M059J (cell line): ENCODE results near the gene TXNRD3. TPM values are rescaled to one million over a fixed set of nuclear protein-coding genes. Genes with fewer than 3 reads are reported as not detected.

Experiments
- DNase-seq: peaks from one replicate; pipeline ENCODE4 v3.0.0-alpha.2; 2012; ENCODE audit warnings: low read depth
- total RNA-seq: library from RNA; depleted of rRNA; stranded (reverse); fragments of >200 nt; shearing (Covaris generic); gene quantifications from 2 replicates; pipeline ENCODE4 v1.2.3, GENCODE V29; 2014; rRNA removed

Gene TXNRD3
- total RNA-seq, result 4.0 and 7.8 TPM in 2 replicates

DNA sequence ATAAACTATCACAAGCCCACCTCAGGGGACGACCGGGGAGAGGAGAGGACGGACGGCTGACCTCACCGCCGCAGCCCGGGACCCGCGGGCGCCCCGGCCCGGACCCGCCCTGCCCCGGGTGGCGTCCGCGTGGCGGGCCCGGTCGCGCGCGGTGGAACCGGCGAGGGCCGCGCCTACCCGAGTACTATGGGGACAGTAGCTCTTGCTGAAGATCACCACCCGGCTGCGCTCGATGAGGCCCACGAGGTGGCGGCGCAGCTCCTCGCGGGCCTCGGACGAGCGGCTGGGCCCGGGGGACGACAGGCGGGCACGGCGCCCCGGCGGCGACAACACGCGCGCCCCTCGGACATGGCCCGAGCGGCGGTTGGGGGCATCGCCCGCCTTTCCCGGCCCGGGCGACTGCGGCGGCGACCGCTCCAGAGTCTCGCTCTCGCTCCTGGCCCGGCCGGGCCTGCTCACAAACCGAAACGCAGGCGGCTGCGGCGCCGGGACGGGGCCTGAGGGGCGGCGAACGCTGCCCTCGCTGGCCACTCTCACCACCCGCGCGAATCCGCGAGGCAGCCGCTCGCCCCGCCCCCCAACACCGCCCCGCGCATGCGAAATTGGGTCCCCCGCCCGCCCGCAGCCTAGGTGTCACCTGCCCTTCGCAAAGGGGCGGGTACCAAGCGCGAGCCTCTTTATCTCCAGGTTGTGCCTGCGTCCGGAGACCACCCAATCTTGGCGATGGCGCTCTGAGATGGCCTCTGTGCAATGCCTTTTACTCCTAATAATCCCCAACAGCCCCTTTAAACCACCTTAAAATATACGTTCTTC, at the start of gene TXNRD3:
TSS of gene TXNRD3 (minus strand) at position 554 of the 813 bp plus-strand sequence.
- DNase-seq, result peak; percentile 76

DNA sequence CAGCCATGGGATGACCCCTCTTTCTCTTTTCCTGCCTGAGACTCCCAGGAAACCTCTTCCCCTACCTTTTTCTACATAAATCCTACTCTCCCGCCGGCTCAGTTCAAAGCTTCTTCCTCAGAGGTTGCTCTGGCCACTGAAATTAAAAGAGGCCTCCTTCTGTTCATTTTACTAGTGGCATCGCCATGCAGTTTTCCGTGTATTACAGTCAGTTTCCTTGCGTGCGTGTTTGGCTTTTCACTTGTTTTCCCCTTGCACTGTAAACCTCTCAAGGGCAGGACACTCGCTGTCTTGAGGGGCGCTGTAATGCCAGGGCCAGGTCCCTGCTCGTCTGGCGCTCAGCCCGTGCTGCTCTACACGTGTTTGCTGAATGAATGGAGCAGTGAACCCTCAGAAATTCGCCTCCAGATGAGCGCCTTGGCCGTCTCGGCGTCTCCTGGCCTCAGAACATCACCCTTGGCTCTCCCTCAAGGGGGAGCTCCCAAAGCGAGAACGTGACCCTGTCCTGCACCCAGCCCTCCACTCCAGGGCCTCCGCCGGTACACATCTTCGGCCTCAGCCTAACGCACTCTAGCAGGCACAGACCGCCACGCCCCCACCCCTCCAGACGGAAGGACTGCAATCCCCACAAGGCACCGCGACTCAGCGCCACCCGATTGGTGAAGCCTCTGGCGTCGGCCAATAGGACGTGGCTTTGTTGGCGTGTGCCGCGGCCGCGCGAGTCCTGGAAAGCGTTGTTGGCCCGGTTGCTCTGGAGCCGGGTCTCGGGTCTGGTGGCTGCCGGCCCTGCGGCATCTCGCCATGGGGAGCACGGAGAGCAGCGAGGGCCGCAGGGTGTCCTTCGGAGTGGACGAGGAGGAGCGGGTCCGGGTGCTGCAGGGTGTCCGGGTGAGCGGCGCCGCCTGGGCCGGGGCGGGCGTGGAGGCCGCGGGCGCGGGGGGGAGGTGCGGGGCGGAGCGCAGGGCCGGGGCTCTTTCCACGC, 48.9 kb upstream of the TXNRD3 start, which contains the start of gene CHCHD6:
TSS of gene CHCHD6 (plus strand) at position 729 of the 982 bp plus-strand sequence. CDS start at position 802, 73 bp downstream.
- DNase-seq, result peak; percentile 94

DNA sequence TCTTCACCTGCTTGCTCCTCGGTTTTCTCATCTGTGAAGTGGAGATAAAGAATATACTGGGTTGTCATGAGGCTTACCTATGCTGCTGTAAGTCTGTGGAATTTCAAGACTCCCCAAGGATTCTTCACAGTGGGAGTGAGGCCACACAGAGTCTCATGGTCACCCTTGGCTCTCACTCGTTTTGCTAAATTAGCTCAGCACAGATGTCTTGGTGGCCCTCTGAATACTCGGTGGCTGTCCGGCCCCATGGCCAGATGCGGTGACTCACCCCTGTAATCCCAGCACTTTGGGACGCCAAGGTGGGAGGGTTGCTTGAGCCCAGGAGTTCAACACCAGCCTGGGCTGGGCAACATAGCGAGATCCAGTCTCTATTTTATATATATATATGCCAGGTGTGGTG, 44.1 kb upstream of the TXNRD3 start:
- no peak for DNase-seq

DNA sequence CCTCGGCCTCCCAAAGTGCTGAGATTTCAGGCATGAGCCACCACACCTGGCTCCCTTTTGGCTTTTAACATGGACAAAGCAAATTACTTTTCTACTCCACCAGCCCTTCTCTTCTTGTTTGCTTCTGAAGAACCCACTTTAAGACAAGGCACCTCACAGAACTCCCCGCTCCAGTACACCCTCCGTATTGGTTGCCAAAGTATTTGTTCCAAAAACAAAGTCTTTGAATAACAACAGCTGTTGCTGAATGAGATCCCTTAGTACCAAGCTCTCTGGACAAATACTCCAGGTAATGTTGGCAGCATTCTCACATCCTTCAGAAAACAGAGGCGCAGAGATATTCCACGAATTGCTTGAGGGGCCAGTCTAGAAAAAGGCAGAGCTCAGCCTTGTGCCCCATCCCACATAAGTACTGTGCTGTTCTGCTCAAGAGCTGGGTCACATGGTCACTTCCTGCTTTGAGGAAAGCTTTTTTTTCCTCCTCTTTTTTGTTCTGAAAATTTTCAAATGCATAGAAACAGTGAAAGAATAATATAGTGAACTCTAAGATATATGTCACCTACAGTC, 41.9 kb upstream of the TXNRD3 start:
- no peak for DNase-seq

DNA sequence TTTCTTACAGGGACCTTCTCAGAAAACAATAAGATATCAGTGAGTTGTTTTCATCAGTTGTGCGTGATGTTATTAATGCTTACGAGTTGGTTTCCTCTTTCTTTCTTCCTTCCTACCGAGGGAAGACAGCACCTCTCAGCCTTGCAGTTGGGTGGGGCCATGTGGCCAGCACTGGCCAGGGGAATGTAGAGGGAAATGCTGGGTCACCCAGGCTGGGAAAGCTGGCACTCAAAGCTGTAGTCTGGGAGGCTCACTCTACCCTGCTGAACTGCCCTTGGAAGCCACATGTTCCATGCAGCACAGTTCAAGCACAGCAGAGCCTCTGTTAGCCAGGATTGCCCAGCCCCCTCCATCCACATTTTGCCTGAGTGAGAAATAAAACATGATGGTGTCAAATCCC, 39.0 kb upstream of the TXNRD3 start:
- DNase-seq, result no peak

DNA sequence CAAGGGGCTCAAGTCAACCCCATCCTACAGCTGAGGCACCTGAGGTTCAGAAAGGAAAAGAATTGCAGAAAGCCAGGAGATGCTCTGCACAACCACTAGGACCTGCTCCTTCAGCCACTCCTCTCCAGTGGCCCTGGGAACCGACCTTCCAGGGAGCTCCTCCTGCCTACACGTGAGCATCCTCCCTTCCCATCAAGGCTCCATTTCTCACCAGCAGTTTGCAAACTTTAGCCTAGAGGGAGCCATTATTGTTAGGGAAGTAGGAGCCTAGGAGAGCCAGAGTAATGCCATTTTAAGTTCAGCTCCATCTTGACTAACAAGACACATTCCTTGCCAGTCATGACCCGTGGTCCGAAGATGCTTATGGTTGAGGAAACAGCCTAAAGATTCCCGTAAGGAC, 37.9 kb upstream of the TXNRD3 start:
- no peak for DNase-seq

DNA sequence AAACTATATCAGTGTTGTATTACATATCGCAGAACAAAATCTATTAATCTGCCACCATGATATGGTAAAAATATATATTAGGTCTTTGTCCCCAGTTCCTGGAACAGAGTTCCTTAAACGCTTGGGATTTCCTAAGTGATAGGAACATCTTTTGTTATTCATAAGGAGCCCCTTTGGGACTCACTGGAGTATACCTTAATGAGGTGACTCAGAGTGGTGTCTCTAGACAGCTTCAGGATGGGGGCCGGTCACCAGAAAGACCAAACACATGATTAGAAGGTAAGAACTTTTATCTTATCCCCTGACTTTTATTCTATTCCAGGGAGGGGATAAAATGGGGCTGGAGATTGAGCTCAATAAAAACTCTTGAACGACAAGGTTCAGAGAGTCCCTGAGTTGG, 36.8 kb upstream of the TXNRD3 start:
- DNase-seq, result no peak

DNA sequence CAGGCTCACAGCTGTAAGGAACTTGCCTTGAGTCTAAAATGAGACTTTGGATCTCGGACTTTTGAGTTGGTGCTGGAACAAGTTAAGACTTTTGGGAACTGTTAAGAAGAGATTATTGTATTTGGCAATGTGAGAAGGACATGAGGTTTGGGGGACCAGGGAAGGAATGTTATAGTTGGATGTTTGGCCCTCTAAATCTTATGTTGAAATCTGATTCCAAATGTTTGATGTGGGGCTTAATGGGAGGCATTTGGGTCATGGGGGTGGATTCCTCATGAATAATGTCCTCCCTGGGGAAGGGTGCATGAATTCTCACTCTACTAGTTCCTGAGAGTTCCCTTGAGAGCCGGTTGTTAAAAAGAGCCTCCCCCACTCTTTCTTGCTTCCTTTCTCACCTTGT, 30.6 kb upstream of the TXNRD3 start:
- no peak for DNase-seq

DNA sequence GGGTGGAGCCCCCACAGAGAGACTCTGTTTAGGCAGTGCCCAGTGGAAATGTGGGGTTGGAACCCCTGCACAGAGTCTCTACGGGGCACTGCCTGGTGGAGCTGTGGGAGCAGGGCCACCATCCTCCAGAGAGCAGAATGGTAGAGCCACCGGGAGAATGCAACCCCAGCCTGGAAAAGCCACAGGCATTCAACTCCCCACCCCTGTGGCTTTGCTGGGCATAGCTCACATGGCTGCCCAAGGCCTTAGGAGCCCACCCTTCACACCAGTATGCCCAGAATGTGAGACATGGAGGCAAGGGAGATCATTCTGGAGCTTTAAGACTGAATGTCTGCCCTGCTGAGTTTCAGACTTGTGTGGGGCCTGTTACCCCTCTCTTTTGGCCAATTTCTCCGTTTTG, 30.1 kb upstream of the TXNRD3 start:
- DNase-seq, result peak; percentile 56

DNA sequence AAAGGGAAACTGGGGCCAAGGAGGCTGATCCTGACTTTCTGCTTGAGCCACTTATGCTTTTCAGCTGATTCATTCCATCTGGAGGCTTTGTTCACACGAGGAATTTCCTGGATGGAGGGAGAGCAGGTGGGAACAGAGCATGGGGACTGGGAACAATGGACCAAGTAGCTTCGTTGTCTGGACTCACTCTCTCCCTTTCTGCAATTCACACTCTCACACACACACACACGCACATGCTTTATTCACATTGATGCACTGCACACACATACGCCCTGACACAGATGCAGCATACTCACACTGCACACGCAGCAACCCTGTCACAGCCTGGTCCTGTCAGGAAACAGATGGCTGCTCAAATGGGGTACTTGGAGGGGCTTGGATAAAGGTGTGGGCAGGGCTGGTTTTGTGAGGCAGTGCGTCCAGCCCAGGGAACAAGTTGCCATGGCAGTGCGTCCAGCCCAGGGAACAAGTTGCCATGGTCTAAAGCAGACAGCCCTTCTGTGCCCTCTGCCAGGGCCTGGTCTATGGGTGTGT, 29.4 kb upstream of the TXNRD3 start:
- no peak for DNase-seq

DNA sequence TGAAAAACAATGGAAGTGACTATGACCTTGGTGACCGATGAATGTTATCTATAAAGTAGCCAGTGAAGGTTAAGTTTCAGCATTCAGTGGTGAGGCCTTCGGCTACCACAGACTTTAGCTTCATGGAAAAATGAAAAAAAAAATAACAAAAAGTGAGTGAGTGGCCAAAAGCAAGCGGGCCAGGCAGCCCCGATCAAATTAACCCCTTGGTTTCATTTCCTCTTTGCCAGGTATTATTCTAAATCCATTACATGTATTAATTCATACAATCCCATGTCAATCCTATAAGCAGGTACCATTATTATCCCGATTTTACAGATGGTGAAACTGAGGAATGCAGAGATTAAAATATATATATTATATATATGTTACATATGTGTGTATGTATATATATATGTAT, 28.1 kb upstream of the TXNRD3 start:
- no peak for DNase-seq

DNA sequence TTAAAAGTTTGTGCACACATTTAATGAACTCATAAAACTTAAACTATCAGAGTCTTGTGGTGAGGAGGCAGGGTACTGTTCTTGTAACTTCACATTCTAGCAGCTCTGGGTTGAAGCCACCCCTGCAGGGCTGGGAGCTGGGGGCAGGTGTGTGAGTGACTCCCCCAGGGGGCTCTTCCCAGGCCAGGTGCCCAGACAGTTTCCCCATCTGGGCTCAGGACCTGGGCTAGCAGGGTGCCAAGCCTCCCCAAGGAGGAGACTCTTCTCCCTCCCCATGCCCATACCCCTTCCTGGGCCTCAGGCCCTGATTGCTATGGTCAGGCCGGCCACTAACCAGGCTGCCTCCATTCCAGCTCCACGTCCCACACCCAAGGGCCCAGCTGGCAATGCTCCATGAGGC, 27.1 kb upstream of the TXNRD3 start:
- DNase-seq, result no peak

DNA sequence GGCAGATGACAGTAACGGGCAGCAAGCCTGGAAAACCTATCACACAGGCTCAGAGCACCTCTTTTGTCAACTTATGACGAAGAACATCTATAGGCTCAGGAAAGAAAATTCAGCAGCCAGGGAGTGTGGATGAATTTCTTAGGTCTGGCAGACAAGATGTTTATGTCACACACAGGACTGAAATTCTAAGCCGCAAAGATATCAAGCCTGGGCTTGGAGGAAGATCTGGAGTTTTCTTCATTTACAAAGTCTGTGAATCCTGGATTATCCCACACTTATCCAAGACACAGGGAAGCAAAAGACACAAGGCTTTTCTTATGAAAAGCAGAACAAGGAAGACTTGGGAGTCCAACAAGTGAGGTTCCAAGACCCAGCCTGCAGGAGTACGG, 25.7 kb upstream of the TXNRD3 start:
- DNase-seq, result no peak

DNA sequence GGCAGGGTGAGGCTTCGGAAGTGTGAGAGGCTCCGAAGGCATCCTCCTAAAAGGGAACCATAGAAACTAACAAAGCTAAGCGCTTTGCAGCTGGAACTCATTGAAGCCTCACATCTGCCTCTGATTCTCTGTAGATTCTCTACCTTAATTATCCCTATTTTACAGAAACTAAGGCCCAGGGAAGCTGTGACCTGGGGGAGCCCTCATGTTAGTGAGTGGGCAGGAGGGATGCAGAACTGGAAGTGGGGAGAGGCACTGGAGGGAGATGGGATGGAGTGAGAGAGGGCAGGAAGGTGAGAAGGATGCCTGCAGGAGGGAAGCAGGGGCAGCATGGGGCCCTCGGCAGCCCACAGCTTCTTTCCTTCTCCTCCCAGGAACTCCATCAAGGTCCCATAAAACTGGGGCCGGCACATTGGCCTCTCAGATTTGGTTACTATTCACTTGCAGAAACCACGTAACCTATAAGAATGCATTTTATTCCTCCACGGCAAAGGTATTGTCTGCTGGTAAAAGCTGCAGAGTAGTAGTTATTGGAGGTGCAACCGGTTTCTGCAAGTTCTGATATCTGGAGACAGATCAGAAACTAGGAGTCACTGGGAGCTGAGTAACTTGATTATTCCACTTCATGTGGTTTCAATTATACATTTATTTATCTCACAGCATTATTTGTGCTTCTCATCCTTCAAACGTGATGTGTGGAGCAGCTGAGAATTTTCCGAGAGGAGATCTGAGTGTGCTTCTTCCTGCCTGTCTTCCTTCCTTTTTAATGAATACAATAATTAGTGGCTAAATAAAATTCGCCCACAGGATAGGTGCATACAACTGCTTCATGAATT, 25.1 kb upstream of the TXNRD3 start:
- no peak for DNase-seq

DNA sequence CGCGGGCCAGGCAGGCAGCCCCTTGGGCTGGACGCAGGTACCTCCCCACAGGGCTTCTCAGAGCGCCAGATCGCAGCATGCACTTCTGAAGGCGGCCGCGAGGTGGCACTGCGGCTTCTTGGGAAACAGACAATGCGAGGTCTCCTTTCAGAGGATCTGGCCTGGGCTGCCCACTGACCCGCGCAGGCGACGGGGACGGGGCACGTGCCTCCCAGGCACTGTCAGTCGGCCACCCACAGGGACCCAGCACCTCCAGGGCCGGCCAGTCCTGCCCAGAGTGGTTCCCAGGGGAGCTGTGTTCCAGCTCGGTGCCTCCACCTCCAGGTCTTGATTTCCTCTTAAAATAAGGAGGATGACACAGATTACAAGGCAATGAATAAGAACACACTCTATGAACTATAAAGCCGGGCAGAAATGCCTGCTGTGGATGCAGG, 24.4 kb upstream of the TXNRD3 start:
- peak; percentile 72 for DNase-seq

DNA sequence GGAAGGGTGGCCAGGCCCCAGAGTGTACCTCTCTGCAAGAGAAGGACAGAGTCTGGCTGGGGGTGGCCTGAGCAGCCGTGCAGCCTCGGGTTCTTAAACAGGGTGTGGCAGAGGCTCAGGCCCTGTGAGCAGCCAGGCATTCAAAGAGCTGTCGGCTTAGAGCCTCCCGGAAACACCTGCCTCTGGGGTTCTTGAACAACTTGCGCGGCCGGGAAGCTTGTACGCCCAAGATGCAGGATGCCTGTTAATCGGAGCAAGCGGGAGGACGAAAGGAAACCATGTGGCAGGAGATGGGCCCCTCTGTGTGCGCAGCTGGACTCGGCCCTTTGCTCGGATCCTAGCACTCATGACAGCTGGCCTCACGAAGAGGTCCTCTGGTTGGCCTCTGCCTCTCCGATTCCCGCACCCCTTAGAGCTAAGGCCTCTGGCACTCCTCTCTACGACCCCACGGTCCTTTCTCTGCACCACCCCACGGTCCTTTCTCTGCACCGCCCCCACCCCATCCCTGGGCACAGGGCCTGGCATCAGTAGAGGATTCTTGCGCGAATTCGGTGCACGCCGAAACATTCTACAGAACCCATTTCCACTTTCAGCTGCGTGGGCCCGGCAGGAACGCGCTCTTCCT, 23.9 kb upstream of the TXNRD3 start:
- no peak for DNase-seq

DNA sequence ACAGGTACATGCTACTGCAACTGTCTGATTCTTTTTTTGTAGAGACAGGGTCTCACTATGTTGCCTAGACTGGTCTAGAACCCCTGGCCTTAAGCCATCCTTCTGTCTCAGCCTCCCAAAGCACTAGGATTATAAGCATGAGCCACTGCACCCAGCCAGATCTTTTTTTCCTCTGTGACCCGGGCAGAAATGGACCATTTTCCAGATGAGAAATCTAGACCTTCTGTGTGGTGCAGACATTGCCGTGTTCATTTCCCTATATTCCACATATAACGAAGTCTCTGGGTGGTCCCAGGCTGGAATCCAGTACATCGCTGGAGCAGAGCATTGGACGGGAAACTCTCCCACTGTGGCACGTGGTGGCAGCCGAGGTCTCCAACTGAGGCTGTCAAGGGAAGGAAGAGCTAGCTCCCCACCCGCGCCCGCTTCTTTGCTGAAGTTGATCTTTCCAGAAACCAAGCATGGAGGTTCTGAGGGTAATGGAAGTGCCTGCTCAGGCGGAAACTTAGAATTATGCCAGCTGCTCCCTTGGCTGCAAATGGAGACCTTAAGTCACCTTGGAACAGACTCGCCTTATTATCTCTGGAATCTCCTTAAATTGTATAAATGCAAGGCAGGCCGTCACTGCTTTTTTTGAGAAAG, 23.1 kb upstream of the TXNRD3 start:
- DNase-seq, result no peak

DNA sequence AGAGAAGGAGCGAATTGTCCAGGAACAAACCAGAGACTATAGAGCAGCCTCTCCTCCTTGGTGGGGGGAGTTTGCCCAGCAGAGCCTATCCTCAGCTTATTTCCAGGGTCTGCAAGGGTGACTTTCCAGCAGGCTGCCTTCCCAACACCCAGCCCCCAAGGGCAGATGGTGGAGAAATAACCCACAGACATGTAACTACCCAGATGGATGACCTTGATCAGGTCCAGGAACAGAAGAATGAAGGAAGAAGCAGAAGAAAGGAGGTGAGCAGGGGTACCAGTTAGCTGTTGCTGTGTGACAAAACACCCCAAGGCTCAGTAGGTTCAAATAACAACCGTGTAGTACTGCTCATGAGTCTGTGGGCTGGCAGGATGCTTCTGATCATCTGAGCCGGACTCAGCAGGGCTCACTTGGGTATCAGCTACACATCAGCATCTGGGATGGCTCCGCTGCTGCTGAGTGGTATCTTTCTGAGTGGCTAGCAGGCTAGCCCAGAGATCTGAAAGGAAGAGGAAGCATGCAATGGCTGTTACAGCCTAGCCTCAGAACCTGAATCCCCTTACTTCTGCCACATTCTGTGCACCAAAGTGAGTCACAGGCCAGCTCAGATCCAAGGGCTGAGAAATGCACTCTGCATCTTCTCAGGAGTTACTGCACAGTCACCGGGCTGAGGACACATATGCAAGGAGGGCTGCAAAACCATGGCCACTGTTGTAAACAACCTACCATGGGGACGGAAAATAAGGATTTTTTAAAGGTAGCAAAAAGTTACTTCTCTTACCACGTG, 22.2 kb upstream of the TXNRD3 start:
- DNase-seq, result peak; percentile 46

DNA sequence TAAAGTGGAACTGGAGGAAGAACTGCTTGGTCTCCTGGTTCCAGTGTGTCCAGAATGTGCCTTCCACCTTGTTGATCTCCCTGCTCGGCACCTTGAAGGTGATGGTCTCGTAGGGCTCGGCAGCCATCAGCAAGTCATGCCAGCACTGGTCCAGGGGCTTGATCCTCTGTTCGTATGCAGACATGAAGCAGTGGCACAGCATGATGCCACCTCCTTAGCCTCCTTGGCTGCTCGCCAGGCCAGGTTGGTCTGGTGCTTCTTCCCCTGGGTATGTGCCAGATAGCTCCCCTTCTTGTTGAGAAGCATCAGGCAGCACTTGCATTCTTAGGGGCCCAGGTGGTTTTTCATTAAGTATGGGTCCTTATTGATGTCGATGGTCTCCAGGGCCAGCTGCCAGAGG, 17.8 kb upstream of the TXNRD3 start:
- DNase-seq, result no peak
